OCI-LY3 (cell line): ENCODE measurements around the gene MAD1L1.

Source experiments
- H2AFZ ChIP-seq: fragments of 200-600, 300-600 bp; shearing (Covaris generic); 2 replicates; pipeline ENCODE4 v1.6.0; 2014; ENCODE audit warnings: antibody characterized with exemption, low read depth, low read length
- H3K27ac ChIP-seq: fragments of 200-600, 300-600 bp; sonication (generic); 2 replicates; pipeline ENCODE4 v1.5.1; 2014; ENCODE audit warnings: mild to moderate bottlenecking, low read length, moderate library complexity, mixed read lengths
- H3K27me3 ChIP-seq: fragments of 200-600, 300-600 bp; sonication (generic); 2 replicates; pipeline ENCODE4 v1.6.1; 2014; ENCODE audit warnings: low read depth, low read length, mixed read lengths
- H3K36me3 ChIP-seq: fragments of 200-600, 300-600 bp; sonication (generic); replicated peaks from 2 replicates; pipeline ENCODE3; 2014; ENCODE audit warnings: low read depth, low read length, mixed read lengths
- H3K4me1 ChIP-seq: fragments of 300-600, 200-600 bp; sonication (generic); 2 replicates; pipeline ENCODE4 v1.6.1; 2014; ENCODE audit warnings: low read length, mixed read lengths
- H3K4me2 ChIP-seq: fragments of 200-600, 300-600 bp; sonication (generic); 2 replicates; pipeline ENCODE4 v1.6.1; 2014; ENCODE audit warnings: low read length, mixed read lengths
- H3K4me3 ChIP-seq: fragments of 300-600, 200-600 bp; sonication (generic); 2 replicates; pipeline ENCODE4 v1.5.1; 2014; ENCODE audit warnings: antibody characterized with exemption, mild to moderate bottlenecking, low read length, moderate library complexity
- H3K79me2 ChIP-seq: fragments of 300-600, 200-600 bp; shearing (Covaris generic); 2 replicates; pipeline ENCODE4 v1.6.1; 2014; ENCODE audit warnings: mild to moderate bottlenecking, low read length, mixed read lengths
- H3K9ac ChIP-seq: fragments of 300-600, 200-600 bp; shearing (Covaris generic); 2 replicates; pipeline ENCODE4 v1.6.0; 2014; ENCODE audit warnings: mild to moderate bottlenecking, low read length, moderate library complexity
- H3K9me3 ChIP-seq: fragments of 200-600, 300-600 bp; shearing (Covaris generic); 2 replicates; pipeline ENCODE4 v1.6.1; 2014; ENCODE audit warnings: low read length, mixed read lengths; ENCODE audit not compliant: insufficient read depth
- H4K20me1 ChIP-seq: fragments of 200-600, 300-600 bp; sonication (generic); 2 replicates; pipeline ENCODE4 v1.6.1; 2016; ENCODE audit warnings: low read length, mixed read lengths; ENCODE audit not compliant: insufficient read depth
- EZH2phosphoT487 ChIP-seq: fragments of 200-600 bp; shearing (Covaris generic); IDR thresholded peaks from 2 replicates; pipeline ENCODE4 v1.6.1; 2018; ENCODE audit warnings: antibody characterized with exemption, mixed run types, low read depth
- TF ChIP-seq, protein P1 (sequence below): fragments of 200-600, 300-600 bp; sonication (generic); IDR thresholded peaks from 2 replicates; pipeline ENCODE4 v1.5.1; 2014; ENCODE audit warnings: antibody characterized with exemption, low read length, low read depth

The MAD1L1 gene

DNA sequence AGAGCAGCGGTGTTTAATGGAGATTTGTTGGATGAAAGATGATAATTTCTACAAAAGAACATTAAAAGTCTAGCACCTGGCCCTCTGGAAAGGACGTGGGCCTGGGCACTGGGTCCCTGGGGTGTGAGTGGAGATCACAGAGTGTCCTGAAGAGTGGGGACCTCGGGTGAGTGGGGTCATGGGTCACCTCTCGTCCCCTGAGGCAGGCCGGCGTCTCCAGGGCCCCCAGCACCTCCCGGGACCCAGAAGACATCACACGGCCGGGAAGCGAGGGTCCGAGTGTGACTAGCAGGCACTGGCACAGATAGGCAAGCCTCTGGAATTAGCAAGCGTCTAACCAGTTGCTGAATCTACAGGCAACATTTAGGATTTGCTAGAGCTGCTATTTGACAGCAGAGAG is 257.2 kb downstream of the MAD1L1 start:
- Histone ChIP-seq H3K36me3 (no peaks in the 10 kb centered on the region), H3K9ac (no peak overlapping the region), H3K9me3 (no peaks in the 10 kb centered on the region), H3K4me3 (no peak overlapping the region), H4K20me1 (no peaks in the 10 kb centered on the region), H3K27me3 (no peaks in the 10 kb centered on the region), H3K4me1 (no peaks in the 10 kb centered on the region), H2AFZ (no peak overlapping the region), H3K27ac (no peak overlapping the region), H3K79me2 (no peaks in the 10 kb centered on the region), H3K4me2 (no peak overlapping the region)
- TF ChIP-seq, protein P1, sequence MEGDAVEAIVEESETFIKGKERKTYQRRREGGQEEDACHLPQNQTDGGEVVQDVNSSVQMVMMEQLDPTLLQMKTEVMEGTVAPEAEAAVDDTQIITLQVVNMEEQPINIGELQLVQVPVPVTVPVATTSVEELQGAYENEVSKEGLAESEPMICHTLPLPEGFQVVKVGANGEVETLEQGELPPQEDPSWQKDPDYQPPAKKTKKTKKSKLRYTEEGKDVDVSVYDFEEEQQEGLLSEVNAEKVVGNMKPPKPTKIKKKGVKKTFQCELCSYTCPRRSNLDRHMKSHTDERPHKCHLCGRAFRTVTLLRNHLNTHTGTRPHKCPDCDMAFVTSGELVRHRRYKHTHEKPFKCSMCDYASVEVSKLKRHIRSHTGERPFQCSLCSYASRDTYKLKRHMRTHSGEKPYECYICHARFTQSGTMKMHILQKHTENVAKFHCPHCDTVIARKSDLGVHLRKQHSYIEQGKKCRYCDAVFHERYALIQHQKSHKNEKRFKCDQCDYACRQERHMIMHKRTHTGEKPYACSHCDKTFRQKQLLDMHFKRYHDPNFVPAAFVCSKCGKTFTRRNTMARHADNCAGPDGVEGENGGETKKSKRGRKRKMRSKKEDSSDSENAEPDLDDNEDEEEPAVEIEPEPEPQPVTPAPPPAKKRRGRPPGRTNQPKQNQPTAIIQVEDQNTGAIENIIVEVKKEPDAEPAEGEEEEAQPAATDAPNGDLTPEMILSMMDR, result no peak
- no peak for TF ChIP-seq EZH2phosphoT487

DNA sequence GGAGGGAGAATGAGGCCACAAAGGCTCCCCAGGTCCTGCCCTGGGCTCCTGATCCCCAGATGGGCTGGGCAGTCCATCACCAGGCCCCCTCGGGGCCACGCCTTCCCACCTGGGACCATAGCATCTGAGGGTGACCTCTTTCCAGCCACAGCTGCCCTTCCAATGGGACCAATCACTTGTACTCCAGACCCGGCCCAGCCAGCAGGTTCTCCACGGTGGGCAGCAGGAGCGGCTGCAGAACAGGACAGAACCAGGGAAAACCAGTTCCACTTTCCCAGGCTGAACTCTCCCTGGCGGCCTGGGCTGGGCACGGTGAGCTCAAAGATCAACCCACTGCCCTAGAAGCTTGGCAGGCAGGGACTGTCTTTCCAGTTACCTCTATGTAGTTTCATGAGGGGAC is 257.6 kb downstream of the MAD1L1 start:
- Histone ChIP-seq H3K79me2 (no peaks in the 10 kb centered on the region), H3K9ac (no peak overlapping the region), H4K20me1 (no peaks in the 10 kb centered on the region), H3K4me1 (no peaks in the 10 kb centered on the region), H2AFZ (no peak overlapping the region), H3K27ac (no peak overlapping the region), H3K4me2 (no peak overlapping the region), H3K9me3 (no peaks in the 10 kb centered on the region), H3K4me3 (no peak overlapping the region), H3K27me3 (no peaks in the 10 kb centered on the region), H3K36me3 (no peaks in the 10 kb centered on the region)
- TF ChIP-seq, protein P1, result no peak
- no peak for TF ChIP-seq EZH2phosphoT487

DNA sequence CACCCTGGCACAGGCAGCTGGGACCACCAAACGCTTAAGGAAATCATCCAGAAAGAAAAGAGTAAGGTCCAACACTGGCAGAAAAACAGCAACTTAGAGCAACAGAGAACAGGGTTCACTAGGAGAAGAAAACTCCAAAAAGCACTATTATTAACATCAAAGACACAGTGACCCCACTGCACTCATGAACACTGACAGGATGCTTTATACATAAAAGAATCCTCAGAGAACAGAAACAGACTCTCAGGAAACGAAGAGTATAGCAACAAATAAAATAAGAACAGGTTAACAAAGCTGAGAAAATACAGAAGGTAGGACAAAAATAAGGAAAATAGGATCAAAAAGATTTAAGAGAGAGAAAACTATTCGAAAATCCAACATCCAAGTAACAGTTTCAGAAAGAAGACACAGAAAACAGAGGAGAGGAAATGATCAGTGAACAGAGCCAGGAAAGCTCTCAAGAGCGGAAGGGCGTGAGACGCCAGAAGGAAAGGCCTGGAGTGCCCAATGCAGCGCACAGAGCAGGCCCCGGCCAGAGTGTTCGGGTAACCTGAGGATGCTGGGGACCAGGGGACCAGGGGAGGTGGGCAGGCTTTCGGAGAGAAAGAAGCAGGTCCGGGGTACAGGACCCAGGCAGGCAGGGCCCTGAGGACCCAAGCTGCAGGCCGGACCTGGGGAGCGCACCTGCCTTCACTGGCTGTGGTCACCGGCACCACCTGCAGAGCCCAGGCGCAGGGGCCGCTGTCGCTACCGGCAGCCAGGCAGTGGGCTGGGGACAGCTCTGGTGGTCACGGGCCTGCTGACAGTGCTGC is 258.2 kb downstream of the MAD1L1 start:
- Histone ChIP-seq H2AFZ (no peak overlapping the region), H3K9me3 (no peaks in the 10 kb centered on the region), H3K36me3 (no peaks in the 10 kb centered on the region), H3K27ac (no peak overlapping the region), H3K4me3 (no peak overlapping the region), H4K20me1 (no peaks in the 10 kb centered on the region), H3K27me3 (no peaks in the 10 kb centered on the region), H3K9ac (no peak overlapping the region), H3K4me2 (no peak overlapping the region), H3K79me2 (no peaks in the 10 kb centered on the region), H3K4me1 (no peaks in the 10 kb centered on the region)
- TF ChIP-seq, protein P1, result no peak
- TF ChIP-seq EZH2phosphoT487, result no peak

DNA sequence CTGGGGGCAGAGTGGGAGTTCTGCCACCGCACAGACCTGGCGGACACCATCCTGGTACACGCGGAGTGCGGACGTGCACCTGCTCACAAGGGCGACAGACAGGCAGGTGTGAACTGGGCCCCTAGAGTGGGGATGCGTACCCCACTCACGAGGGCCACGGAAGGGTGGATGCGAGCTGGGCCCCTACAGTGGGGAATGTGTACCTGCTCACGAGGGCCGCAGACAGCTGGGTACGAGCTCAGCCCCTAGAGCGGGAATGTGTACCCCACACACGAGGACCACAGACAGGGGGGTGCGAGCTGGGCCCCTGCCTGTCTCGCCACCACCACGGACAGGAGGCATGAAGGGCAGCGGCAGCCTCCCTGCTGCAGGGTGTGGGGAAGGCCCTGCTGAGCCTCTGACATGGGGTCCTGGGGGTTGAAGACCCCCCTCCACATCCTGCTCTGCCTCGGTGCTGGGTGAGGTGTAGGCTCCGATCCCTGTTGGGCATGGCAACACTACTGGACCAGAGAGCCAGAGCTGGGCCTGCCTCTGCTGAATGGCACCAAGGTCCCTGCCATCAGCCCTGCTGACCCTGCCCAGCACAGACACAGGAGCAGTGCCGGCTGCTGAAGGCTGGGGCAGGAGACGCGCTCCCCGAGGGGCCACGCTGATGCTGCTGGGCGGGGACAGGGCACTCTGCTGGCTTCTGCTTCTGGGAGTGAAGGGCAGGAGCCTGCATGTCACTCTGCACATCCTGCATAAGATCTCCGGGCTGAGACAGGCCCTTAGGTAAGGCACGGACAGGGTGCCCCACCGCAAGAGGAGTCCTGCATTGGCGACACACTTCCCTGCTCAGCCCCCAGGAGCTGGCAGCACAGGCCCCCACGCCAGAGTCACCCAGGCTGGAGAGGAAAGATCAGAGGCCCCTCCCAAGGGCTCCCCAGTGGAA is 259.2 kb downstream of the MAD1L1 start:
- Histone ChIP-seq H3K36me3 (no peaks in the 10 kb centered on the region), H3K4me3 (no peak overlapping the region), H3K9me3 (no peaks in the 10 kb centered on the region), H4K20me1 (no peaks in the 10 kb centered on the region), H3K79me2 (no peaks in the 10 kb centered on the region), H3K4me2 (no peak overlapping the region), H3K4me1 (no peaks in the 10 kb centered on the region), H2AFZ (no peak overlapping the region), H3K27ac (no peak overlapping the region), H3K27me3 (no peaks in the 10 kb centered on the region), H3K9ac (no peak overlapping the region)
- TF ChIP-seq, protein P1, result no peak
- no peak for TF ChIP-seq EZH2phosphoT487
